ENCODE results near the gene NUDT17. TPM values are rescaled to one million over a fixed set of nuclear protein-coding genes. Genes with fewer than 3 reads are reported as not detected.

Gene NUDT17
- total RNA-seq, 6 experiments from 2014 or later, result 0.51 to 2.2 (median 1.0) TPM

DNA sequence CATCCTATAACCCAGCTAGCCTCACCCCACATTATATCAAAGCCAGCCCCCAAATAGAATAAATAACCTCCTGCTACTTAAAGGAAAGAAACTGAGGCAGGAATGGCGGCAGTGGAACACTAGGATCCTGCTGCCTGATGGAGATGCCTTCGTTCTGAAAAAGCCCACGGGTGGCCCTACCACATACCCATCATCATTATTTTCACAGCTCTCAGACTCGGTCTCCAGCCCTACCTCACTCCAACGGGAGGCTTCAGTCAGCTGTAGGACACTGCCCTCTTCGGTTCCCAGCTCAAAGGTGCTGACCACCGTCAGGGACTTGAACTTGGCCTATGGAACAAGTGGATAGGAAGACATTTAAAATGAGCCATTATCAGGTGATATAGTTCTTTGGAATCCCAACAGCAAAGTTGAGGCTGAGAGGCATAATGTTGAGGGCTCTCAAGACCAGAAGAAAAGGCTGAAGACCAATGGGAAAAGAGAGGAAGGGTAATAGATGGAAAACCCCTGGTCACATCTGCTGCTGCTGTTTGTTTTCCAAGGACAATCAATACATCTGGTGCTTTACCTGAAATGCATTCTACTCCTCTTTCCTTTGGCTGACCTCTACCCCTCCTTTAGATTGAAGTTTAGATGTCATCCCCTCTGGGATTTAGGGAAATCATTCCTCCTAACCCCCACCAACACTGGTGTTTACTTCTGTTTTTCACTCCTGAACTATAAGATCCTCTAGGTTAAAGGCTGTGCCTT, 48.1 kb downstream of the NUDT17 start:
- Histone ChIP-seq H3K4me3 (no peak overlapping the region), H3K27ac (peak overlapping the region in 1 of 3 donors; percentile 69), H3K27me3 (no peaks in the 10 kb centered on the region), H3K9me3 (no peaks in the 10 kb centered on the region), H3K36me3 (no peaks in the 10 kb centered on the region), H3K4me1 (peaks cover 0 to 7% (median 3%) of the 10 kb centered on the region in 4 donors)
- 83% methylated on average over 7 of the region's 7 CpGs for WGBS (ENCODE audit: insufficient coverage, low coverage, low lambda C conversion rate, missing lambda C conversion rate)
- intact Hi-C loops (cut with DNase I), result no loop called here
- no peak for ATAC-seq
- TF ChIP-seq POLR2A (IDR thresholded peaks at IDR 0.05) (no peak), CTCF (IDR thresholded peaks at IDR 0.05) (no peak)
- DNase-seq, result no peak

GRCh38 chr1:145895471-145895870, 50.0 kb downstream of the NUDT17 start:
- H3K4me3 ChIP-seq, result no peak overlapping the region
- H3K36me3 ChIP-seq, result no peaks in the 10 kb centered on the region
- no peaks in the 10 kb centered on the region for H3K9me3 ChIP-seq
- intact Hi-C loops (cut with DNase I), result no loop called here
- ATAC-seq, result no peak
- H3K27ac ChIP-seq, result no peak overlapping the region
- H3K4me1 ChIP-seq, result peaks cover 0 to 7% (median 3%) of the 10 kb centered on the region in 4 donors
- 100% methylated on average over 1 of the region's 1 CpG for WGBS (ENCODE audit: insufficient coverage, low coverage, low lambda C conversion rate, missing lambda C conversion rate)
- H3K27me3 ChIP-seq, result no peaks in the 10 kb centered on the region
- DNase-seq, result no peak
- TF ChIP-seq CTCF (IDR thresholded peaks at IDR 0.05) (no peak), POLR2A (IDR thresholded peaks at IDR 0.05) (no peak)

- Histone ChIP-seq H3K36me3 (no peaks in the 10 kb centered on the region), H3K9me3 (no peaks in the 10 kb centered on the region), H3K4me3 (no peak overlapping the region), H3K27me3 (no peaks in the 10 kb centered on the region), H3K4me1 (no peaks in the 10 kb centered on the region), H3K27ac (no peak overlapping the region)
- TF ChIP-seq CTCF (IDR thresholded peaks at IDR 0.05) (no peak), POLR2A (IDR thresholded peaks at IDR 0.05) (no peak)
- intact Hi-C loops (cut with DNase I), result no loop called here
- ATAC-seq, result peak in 3 of 4 donors; percentile 16 to 42 (median 25)
- WGBS (ENCODE audit: insufficient coverage, low coverage, low lambda C conversion rate, missing lambda C conversion rate), result 42% methylated on average over 1 of the region's 1 CpG
- DNase-seq, result no peak
Measured at GRCh38 chr1:145897969-145898368, 52.5 kb downstream of the NUDT17 start.

Small RNAs within 50 kb of the gene (microRNA-seq; reads per million reads assigned to microRNA genes)
- gene MIR6736, result 0.58 to 1.3 reads per million in 2 donors

Small RNAs within 50 kb of the gene (small RNA-seq; reads per million reads assigned to genes)
- 0 reads per million in 2 experiments for gene MIR6736

Other genes with a start within 250 kb of the NUDT17 start
- 10 to 100 TPM; 11.6 to 21.1 (median 15.5) TPM for gene GPR89A, start 237.6 kb upstream of the NUDT17 start, total RNA-seq
- 100 to 1,000 TPM in 2 of 6 experiments, 10 to 100 TPM in 4; 64.8 to 117 (median 79.2) TPM for gene PDZK1, start 138.3 kb upstream of the NUDT17 start, total RNA-seq
- gene CD160, start 126.1 kb upstream of the NUDT17 start, total RNA-seq, result 1 to 10 TPM in 2 of 6 experiments, under 1 TPM in 2, not detected in 2; 0.19 to 1.5 (median 0.91) TPM
- 10 to 100 TPM in 2 of 6 experiments, 1 to 10 TPM in 4; 5.3 to 10.3 (median 8.0) TPM for gene RNF115, start 21.5 kb upstream of the NUDT17 start, total RNA-seq
- gene POLR3C, start 21.4 kb upstream of the NUDT17 start, total RNA-seq, result 10 to 100 TPM in 3 of 6 experiments, 1 to 10 TPM in 3; 7.7 to 17.0 (median 11.2) TPM
- gene PIAS3, start 13.5 kb downstream of the NUDT17 start, total RNA-seq, result 1 to 10 TPM; 5.5 to 8.9 (median 6.7) TPM
- 1 to 10 TPM; 1.1 to 2.5 (median 1.6) TPM for gene ANKRD35, start 40.2 kb downstream of the NUDT17 start, total RNA-seq
- 1 to 10 TPM in 3 of 6 experiments, under 1 TPM in 3; 0.50 to 2.3 (median 0.85) TPM for gene ITGA10, start 64.4 kb downstream of the NUDT17 start, total RNA-seq
- 10 to 100 TPM; 12.3 to 23.0 (median 15.2) TPM for gene PEX11B, start 73.1 kb downstream of the NUDT17 start, total RNA-seq
- gene RBM8A, start 81.9 kb downstream of the NUDT17 start, total RNA-seq, result 10 to 100 TPM; 41.1 to 68.4 (median 56.3) TPM
- gene LIX1L, start 112.4 kb downstream of the NUDT17 start, total RNA-seq, result 10 to 100 TPM; 10.6 to 11.9 (median 11.0) TPM
- gene ANKRD34A, start 118.9 kb downstream of the NUDT17 start, total RNA-seq, result under 1 TPM in 5 of 6 experiments, not detected in 1; 0.14 to 0.88 (median 0.22) TPM
- gene POLR3GL, start 119.1 kb downstream of the NUDT17 start, total RNA-seq, result 10 to 100 TPM in 4 of 6 experiments, 1 to 10 TPM in 2; 8.4 to 14.3 (median 11.9) TPM
- gene TXNIP, start 150.9 kb downstream of the NUDT17 start, total RNA-seq, result 100 to 1,000 TPM in 3 of 6 experiments, 10 to 100 TPM in 3; 56.3 to 398 (median 134) TPM
- 100 to 1,000 TPM in 4 of 6 experiments, 10 to 100 TPM in 2; 53.0 to 215 (median 109) TPM for gene HJV, start 176.1 kb downstream of the NUDT17 start, total RNA-seq